Measurements from ENCODE around the gene CD302.

Gene CD302

DNA sequence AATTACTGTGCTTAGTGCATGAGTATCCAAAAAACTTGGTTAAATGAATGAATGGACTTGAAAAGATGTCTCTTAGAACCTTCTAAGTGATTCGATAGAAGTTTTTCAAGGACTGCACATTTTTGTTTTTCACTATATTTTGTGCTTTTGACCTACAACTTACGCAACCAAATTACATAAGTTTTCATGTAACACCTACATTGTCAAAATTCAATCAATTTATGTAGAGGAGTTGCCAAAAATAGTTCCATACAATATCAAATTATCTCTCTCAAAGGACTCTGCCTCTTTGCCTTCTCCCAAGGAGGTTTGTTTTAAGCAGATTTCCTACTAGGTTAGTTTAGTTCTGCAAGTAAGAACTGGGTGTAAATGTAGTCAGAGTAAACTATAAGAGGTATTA, 75.4 kb downstream of the CD302 start:
- Histone ChIP-seq H3K27me3 (replicated peaks; ENCODE audit: control insufficient read depth, insufficient read depth, low read length) (no peaks in the 10 kb centered on the region), H3K36me3 (ENCODE audit: control insufficient read depth, insufficient read depth, low read length) (peaks cover 4% of the 10 kb centered on the region), H3K4me3 (replicated peaks; ENCODE audit: low read depth, low read length) (no peak overlapping the region)
- TF ChIP-seq, protein P1, sequence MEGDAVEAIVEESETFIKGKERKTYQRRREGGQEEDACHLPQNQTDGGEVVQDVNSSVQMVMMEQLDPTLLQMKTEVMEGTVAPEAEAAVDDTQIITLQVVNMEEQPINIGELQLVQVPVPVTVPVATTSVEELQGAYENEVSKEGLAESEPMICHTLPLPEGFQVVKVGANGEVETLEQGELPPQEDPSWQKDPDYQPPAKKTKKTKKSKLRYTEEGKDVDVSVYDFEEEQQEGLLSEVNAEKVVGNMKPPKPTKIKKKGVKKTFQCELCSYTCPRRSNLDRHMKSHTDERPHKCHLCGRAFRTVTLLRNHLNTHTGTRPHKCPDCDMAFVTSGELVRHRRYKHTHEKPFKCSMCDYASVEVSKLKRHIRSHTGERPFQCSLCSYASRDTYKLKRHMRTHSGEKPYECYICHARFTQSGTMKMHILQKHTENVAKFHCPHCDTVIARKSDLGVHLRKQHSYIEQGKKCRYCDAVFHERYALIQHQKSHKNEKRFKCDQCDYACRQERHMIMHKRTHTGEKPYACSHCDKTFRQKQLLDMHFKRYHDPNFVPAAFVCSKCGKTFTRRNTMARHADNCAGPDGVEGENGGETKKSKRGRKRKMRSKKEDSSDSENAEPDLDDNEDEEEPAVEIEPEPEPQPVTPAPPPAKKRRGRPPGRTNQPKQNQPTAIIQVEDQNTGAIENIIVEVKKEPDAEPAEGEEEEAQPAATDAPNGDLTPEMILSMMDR (IDR thresholded peaks at IDR 0.05; ENCODE audit: insufficient read depth, low read length, poor library complexity, severe bottlenecking), result no peak
- DNase-seq (ENCODE audit: extremely low read depth, insufficient read length), result no peak

DNA sequence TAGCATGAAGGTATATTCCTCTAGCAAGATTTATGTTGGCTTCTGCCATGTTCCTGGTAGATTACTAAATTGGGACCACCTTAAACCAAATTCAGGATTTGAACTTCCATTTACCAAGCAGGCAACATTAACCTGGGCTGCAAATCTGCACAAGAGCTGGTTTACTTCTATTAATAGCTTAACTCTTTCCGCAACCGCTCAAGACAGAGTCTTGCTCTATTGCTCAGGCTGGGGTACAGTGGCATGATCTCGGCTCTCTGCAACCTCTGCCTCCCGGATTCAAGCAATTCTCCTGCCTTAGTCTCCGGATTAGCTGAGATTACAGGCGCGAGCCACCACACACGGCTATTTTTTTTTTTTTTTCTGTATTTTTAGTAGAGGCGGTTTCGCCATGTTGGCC, 77.3 kb downstream of the CD302 start:
- no peaks in the 10 kb centered on the region for H3K27me3 ChIP-seq (replicated peaks; ENCODE audit: control insufficient read depth, insufficient read depth, low read length)
- no peak for DNase-seq (ENCODE audit: extremely low read depth, insufficient read length)
- no peak overlapping the region for H3K4me3 ChIP-seq (replicated peaks; ENCODE audit: low read depth, low read length)
- TF ChIP-seq, protein P1 (IDR thresholded peaks at IDR 0.05; ENCODE audit: insufficient read depth, low read length, poor library complexity, severe bottlenecking), result no peak
- H3K36me3 ChIP-seq (ENCODE audit: control insufficient read depth, insufficient read depth, low read length), result peaks cover 4% of the 10 kb centered on the region
